Nephron (organoid): ENCODE measurements around the gene RABGGTB.
"Not testable (repeated sequence)": the region's sequence is repeated elsewhere in the genome, so short reads cannot be mapped to it uniquely, and the experiment has no call there.

Experiments
- H3K27ac Mint-ChIP-seq, 3 experiments: 2 replicates each; pipeline ENCODE4 v1.8.0; 2020; ENCODE audit warnings: mixed read lengths in 3 of 3, mild to moderate bottlenecking in 2 of 3, moderate library complexity in 1 of 3
- H3K27me3 Mint-ChIP-seq: 2 replicates; pipeline ENCODE4 v1.8.0; 2021; ENCODE audit warnings: low read depth, mild to moderate bottlenecking, moderate library complexity, mixed read lengths
- H3K36me3 Mint-ChIP-seq: 2 replicates; pipeline ENCODE4 v1.8.0; 2020; ENCODE audit warnings: low read depth, mixed read lengths
- H3K4me1 Mint-ChIP-seq: 2 replicates; pipeline ENCODE4 v1.8.0; 2020; ENCODE audit warnings: mixed read lengths
- H3K4me3 Mint-ChIP-seq, 3 experiments: 2 replicates each; pipeline ENCODE4 v1.8.0; 2020; ENCODE audit warnings: mild to moderate bottlenecking in 3 of 3, mixed read lengths in 3 of 3, moderate library complexity in 2 of 3
- H3K9me3 Mint-ChIP-seq: 2 replicates; pipeline ENCODE4 v1.8.0; 2020; ENCODE audit warnings: mixed read lengths
- TF ChIP-seq, protein P1 (sequence below), 3 experiments: fragments of 200-600 bp; sonication (generic); IDR thresholded peaks; one replicate each; pipeline ENCODE4 v1.5.0; 2021; ENCODE audit warnings: antibody characterized with exemption in 3 of 3; ENCODE audit not compliant: unreplicated experiment in 3 of 3

RABGGTB gene

GRCh38 chr1:75785983-75786853, at the start of gene RABGGTB:
Gene RABGGTB (plus strand): TSS chr1:75786256. CDS start chr1:75786272, 16 bp downstream.
- peaks cover 3% of the 10 kb centered on the region for H3K9me3 Mint-ChIP-seq

DNA sequence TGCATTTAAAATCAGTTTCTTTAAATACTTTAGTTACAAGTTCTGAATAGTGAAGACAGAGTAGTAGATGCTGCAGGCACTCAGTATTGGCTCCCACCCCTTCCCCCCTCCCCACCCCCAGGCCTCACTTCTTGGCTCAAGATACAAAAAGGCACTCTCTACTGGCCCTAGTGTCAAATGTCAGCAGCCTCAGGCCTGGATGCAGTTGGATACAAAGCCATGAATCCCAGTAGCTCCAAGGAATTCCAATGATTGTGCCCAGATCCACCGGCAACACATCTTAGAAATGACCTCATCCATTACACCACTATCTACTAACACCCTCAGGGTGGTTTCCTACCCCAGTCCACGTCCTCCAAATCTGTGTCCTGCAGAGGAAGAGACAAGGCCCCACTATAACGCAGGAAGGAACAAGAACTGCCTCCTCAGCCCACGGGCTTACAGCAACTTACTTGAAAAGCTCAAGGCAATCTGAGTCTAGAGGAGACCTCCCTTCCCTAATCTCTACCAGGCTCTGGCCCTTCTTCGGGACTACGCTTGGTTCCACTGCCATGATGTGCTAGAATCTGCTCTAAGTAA, 43.9 kb upstream of the RABGGTB start:
- H3K27me3 Mint-ChIP-seq: no peaks in the 10 kb centered on the region
- H3K4me1 Mint-ChIP-seq: no peaks in the 10 kb centered on the region
- TF ChIP-seq, protein P1, sequence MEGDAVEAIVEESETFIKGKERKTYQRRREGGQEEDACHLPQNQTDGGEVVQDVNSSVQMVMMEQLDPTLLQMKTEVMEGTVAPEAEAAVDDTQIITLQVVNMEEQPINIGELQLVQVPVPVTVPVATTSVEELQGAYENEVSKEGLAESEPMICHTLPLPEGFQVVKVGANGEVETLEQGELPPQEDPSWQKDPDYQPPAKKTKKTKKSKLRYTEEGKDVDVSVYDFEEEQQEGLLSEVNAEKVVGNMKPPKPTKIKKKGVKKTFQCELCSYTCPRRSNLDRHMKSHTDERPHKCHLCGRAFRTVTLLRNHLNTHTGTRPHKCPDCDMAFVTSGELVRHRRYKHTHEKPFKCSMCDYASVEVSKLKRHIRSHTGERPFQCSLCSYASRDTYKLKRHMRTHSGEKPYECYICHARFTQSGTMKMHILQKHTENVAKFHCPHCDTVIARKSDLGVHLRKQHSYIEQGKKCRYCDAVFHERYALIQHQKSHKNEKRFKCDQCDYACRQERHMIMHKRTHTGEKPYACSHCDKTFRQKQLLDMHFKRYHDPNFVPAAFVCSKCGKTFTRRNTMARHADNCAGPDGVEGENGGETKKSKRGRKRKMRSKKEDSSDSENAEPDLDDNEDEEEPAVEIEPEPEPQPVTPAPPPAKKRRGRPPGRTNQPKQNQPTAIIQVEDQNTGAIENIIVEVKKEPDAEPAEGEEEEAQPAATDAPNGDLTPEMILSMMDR (IDR thresholded peaks at IDR 0.05; ENCODE audit: unreplicated experiment in 3 of 3): no peak
- H3K4me3 Mint-ChIP-seq: no peak overlapping the region
- H3K27ac Mint-ChIP-seq: no peak overlapping the region
- no peaks in the 10 kb centered on the region for H3K9me3 Mint-ChIP-seq
- H3K36me3 Mint-ChIP-seq: peaks cover 46% of the 10 kb centered on the region

More at GRCh38 chr1:75785983-75786853, at the start of gene RABGGTB:
- peaks cover 23% of the 10 kb centered on the region for H3K36me3 Mint-ChIP-seq
- peak within 1 kb of the TSS; percentile 97 to 99 (median 99) for H3K4me3 Mint-ChIP-seq
- H3K27me3 Mint-ChIP-seq: no peaks in the 10 kb centered on the region
- H3K4me1 Mint-ChIP-seq: peaks cover 52% of the 10 kb centered on the region
- TF ChIP-seq, protein P1 (IDR thresholded peaks at IDR 0.05; ENCODE audit: unreplicated experiment in 3 of 3): no peak
- peak within 1 kb of the TSS; percentile 96 to 98 (median 97) for H3K27ac Mint-ChIP-seq

- no peaks in the 10 kb centered on the region for H3K27me3 Mint-ChIP-seq
- H3K4me3 Mint-ChIP-seq: no peak overlapping the region
- H3K4me1 Mint-ChIP-seq: no peaks in the 10 kb centered on the region
- H3K9me3 Mint-ChIP-seq: no peaks in the 10 kb centered on the region
- TF ChIP-seq, protein P1 (IDR thresholded peaks at IDR 0.05; ENCODE audit: unreplicated experiment in 3 of 3): no peak
- peaks cover 51% of the 10 kb centered on the region for H3K36me3 Mint-ChIP-seq
- no peak overlapping the region for H3K27ac Mint-ChIP-seq
Measured at GRCh38 chr1:75745276-75745675, 40.8 kb upstream of the RABGGTB start.

DNA sequence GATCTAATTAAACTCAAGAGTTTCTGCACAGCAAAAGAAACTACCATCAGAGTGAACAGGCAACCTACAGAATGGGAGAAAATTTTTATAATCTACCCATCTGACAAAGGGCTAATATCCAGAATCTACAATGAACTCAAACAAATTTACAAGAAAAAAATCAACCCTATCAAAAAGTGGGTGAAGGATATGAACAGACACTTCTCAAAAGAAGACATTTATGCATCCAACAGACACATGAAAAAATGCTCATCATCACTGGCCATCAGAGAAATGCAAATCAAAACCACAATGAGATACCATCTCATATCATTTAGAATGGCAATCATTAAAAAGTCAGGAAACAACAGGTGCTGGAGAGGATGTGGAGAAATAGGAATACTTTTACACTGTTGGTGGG, 28.8 kb upstream of the RABGGTB start:
- Mint-ChIP-seq H3K36me3 (peaks cover 86% of the 10 kb centered on the region), H3K9me3 (peaks cover 35% of the 10 kb centered on the region)
- H3K4me3 Mint-ChIP-seq, H3K27me3 Mint-ChIP-seq, H3K4me1 Mint-ChIP-seq, H3K27ac Mint-ChIP-seq: not testable (repeated sequence)

- H3K9me3 Mint-ChIP-seq: peaks cover 35% of the 10 kb centered on the region
- H3K4me3 Mint-ChIP-seq, H3K27ac Mint-ChIP-seq, H3K27me3 Mint-ChIP-seq, H3K4me1 Mint-ChIP-seq: not testable (repeated sequence)
- peaks cover 72% of the 10 kb centered on the region for H3K36me3 Mint-ChIP-seq
Measured at GRCh38 chr1:75758543-75758942, 27.5 kb upstream of the RABGGTB start.

DNA sequence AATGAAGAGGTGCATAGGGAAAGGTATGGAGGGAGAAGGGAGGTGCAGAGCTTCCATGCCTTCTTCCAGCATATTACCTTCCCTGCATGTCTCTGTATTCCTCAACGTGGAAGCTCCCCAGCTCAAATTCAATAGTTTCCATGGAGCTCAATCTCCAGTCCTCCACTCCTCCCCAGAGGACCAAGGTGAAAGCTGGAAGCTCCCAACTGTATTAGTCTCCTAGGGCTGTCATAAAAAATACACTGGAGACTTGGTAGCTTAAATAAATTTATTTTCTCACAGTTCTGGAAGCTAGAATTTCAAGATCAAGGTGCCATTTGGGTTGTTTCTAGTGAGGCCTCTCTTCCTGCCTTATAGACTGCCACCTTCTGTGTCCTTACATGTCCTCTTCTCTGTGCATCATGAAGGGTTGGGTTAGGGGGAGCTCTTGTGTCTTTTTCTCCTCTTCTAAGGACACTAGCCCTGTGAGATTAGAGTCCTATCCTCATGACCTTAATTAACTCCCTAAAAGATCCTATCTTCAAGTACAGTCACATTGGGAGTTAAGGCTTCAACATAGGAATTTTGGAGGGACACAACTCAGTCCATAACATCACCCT, 21.9 kb upstream of the RABGGTB start:
- Mint-ChIP-seq H3K4me1 (no peaks in the 10 kb centered on the region), H3K36me3 (peaks cover 23% of the 10 kb centered on the region), H3K27me3 (no peaks in the 10 kb centered on the region), H3K4me3 (no peak overlapping the region), H3K27ac (no peak overlapping the region), H3K9me3 (no peaks in the 10 kb centered on the region)
- TF ChIP-seq, protein P1 (IDR thresholded peaks at IDR 0.05; ENCODE audit: unreplicated experiment in 3 of 3): no peak
